GM12892 (cell line): ENCODE data around the gene KLHDC7B.

ENCODE experiments used
- POLR2A ChIP-seq: IDR thresholded peaks from 2 replicates; pipeline ENCODE4 v1.6.1; 2011; ENCODE audit warnings: low read depth, low read length, control low read depth
- POLR2AphosphoS5 ChIP-seq: IDR thresholded peaks from 2 replicates; pipeline ENCODE4 v1.6.1; 2011; ENCODE audit warnings: low read depth, low read length, control low read depth

DNA sequence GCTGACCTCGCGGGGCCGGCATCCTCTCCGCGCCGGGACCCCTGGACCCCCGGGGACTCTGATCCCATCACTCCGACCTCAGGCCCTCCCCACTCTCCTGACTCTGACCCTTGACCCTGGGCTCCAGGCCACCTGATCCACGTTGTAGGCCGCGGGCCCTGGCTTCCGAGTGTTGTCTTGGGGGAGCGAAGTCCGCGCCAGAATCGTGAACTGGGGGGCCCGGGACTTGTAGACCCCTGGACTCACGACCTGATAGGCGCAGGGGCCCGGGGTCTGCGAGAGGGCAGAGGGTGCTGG is 15.2 kb upstream of the KLHDC7B start:
- TF ChIP-seq POLR2A: no peak
- TF ChIP-seq POLR2AphosphoS5: no peak
